Glutamatergic neuron (in vitro differentiated cells): ENCODE data around the gene BMP8A. TPM values are rescaled to one million over a fixed set of nuclear protein-coding genes. Genes with fewer than 3 reads are reported as not detected.
"Not testable (repeated sequence)": the region's sequence is repeated elsewhere in the genome, so short reads cannot be mapped to it uniquely, and the experiment has no call there.

Experiments used
- DNase-seq: peaks from one replicate; pipeline ENCODE4 v3.0.0; 2022
- H3K27ac Mint-ChIP-seq: one replicate; pipeline ENCODE4 v1.8.0; 2020; ENCODE audit warnings: mild to moderate bottlenecking, mixed read lengths, inconsistent platforms; ENCODE audit not compliant: unreplicated experiment
- H3K27me3 Mint-ChIP-seq: one replicate; pipeline ENCODE4 v1.8.0; 2020; ENCODE audit warnings: mild to moderate bottlenecking, moderate library complexity, mixed read lengths, inconsistent platforms; ENCODE audit not compliant: unreplicated experiment
- H3K36me3 Mint-ChIP-seq: one replicate; pipeline ENCODE4 v1.8.0; 2020; ENCODE audit warnings: mild to moderate bottlenecking, mixed read lengths, inconsistent platforms; ENCODE audit not compliant: unreplicated experiment
- H3K4me1 Mint-ChIP-seq: one replicate; pipeline ENCODE4 v1.8.0; 2020; ENCODE audit warnings: mild to moderate bottlenecking, low read depth, mixed read lengths, inconsistent platforms; ENCODE audit not compliant: unreplicated experiment
- H3K4me3 Mint-ChIP-seq: one replicate; pipeline ENCODE4 v1.8.0; 2020; ENCODE audit warnings: mild to moderate bottlenecking, mixed read lengths, inconsistent platforms; ENCODE audit not compliant: unreplicated experiment
- H3K9me3 Mint-ChIP-seq: one replicate; pipeline ENCODE4 v1.8.0; 2020; ENCODE audit warnings: mild to moderate bottlenecking, moderate library complexity, mixed read lengths, inconsistent platforms; ENCODE audit not compliant: unreplicated experiment
- CTCF ChIP-seq: fragments of 200-600 bp; sonication (generic); IDR thresholded peaks from one replicate; pipeline ENCODE4 v1.5.0; 2021; ENCODE audit not compliant: partially characterized antibody, unreplicated experiment
- total RNA-seq: library from RNA; stranded (reverse); fragmentation: NEBNext Ultra II Directional; extraction: Animal tissue kit (Norgen Biotek cat#: 25700); gene quantifications from one replicate; pipeline ENCODE4 v1.2.1, GENCODE V29; 2021; ENCODE audit not compliant: unreplicated experiment

The BMP8A gene
- total RNA-seq, 1 donor from 2014 or later = 0.37 TPM

GRCh38 chr1:39508266-39508665, 16.8 kb downstream of the BMP8A start:
- Mint-ChIP-seq H3K27me3 (no peaks in the 10 kb centered on the region), H3K4me3 (no peak overlapping the region), H3K27ac (no peak overlapping the region), H3K4me1 (peaks cover 4% of the 10 kb centered on the region), H3K36me3 (no peaks in the 10 kb centered on the region), H3K9me3 (peaks cover 1% of the 10 kb centered on the region)
- DNase-seq = no peak
- TF ChIP-seq CTCF = no peak

GRCh38 chr1:39508857-39509305, 17.4 kb downstream of the BMP8A start:
- Mint-ChIP-seq H3K36me3 (no peaks in the 10 kb centered on the region), H3K4me3 (no peak overlapping the region), H3K27me3 (no peaks in the 10 kb centered on the region), H3K4me1 (peaks cover 4% of the 10 kb centered on the region), H3K27ac (no peak overlapping the region), H3K9me3 (peaks cover 1% of the 10 kb centered on the region)
- no peak for TF ChIP-seq CTCF
- DNase-seq = no peak

GRCh38 chr1:39509360-39510009, 18.0 kb downstream of the BMP8A start:
- no peak for DNase-seq
- Mint-ChIP-seq H3K27me3 (no peaks in the 10 kb centered on the region), H3K9me3 (peaks cover 1% of the 10 kb centered on the region), H3K4me1 (peaks cover 4% of the 10 kb centered on the region), H3K27ac (no peak overlapping the region), H3K4me3 (no peak overlapping the region), H3K36me3 (no peaks in the 10 kb centered on the region)
- TF ChIP-seq CTCF = no peak

GRCh38 chr1:39510570-39511186, 19.2 kb downstream of the BMP8A start:
- not testable (repeated sequence) for H3K4me1 Mint-ChIP-seq, H3K9me3 Mint-ChIP-seq, H3K36me3 Mint-ChIP-seq, H3K4me3 Mint-ChIP-seq, H3K27ac Mint-ChIP-seq, DNase-seq, H3K27me3 Mint-ChIP-seq

- H3K9me3 Mint-ChIP-seq, H3K4me3 Mint-ChIP-seq, H3K36me3 Mint-ChIP-seq, H3K27me3 Mint-ChIP-seq, DNase-seq, H3K27ac Mint-ChIP-seq, H3K4me1 Mint-ChIP-seq: not testable (repeated sequence)
Measured at GRCh38 chr1:39511477-39511876, 20.0 kb downstream of the BMP8A start.

GRCh38 chr1:39512234-39512847, 20.9 kb downstream of the BMP8A start:
- H3K4me1 Mint-ChIP-seq, H3K27me3 Mint-ChIP-seq, DNase-seq, H3K4me3 Mint-ChIP-seq, H3K36me3 Mint-ChIP-seq, H3K9me3 Mint-ChIP-seq, H3K27ac Mint-ChIP-seq: not testable (repeated sequence)

- H3K4me1 Mint-ChIP-seq, H3K4me3 Mint-ChIP-seq, H3K27ac Mint-ChIP-seq, DNase-seq, H3K27me3 Mint-ChIP-seq, H3K9me3 Mint-ChIP-seq, H3K36me3 Mint-ChIP-seq: not testable (repeated sequence)
Measured at GRCh38 chr1:39514710-39515124, 23.3 kb downstream of the BMP8A start.

GRCh38 chr1:39515131-39516086, 24.0 kb downstream of the BMP8A start:
- not testable (repeated sequence) for DNase-seq, H3K27ac Mint-ChIP-seq, H3K36me3 Mint-ChIP-seq, H3K9me3 Mint-ChIP-seq, H3K27me3 Mint-ChIP-seq, H3K4me1 Mint-ChIP-seq
- peak overlapping the region; percentile 38 for H3K4me3 Mint-ChIP-seq
